Left renal pelvis (tissue), 4 donors: ENCODE measurements around the gene EIF4G3. TPM values are rescaled to one million over a fixed set of nuclear protein-coding genes. Genes with fewer than 3 reads are reported as not detected.

Experiments
- DNase-seq, 4 donors: peaks; one replicate each; pipeline ENCODE4 v3.0.0-alpha.2; 2013; ENCODE audit warnings: low read depth in 4 of 4, low spot score in 3 of 4
- polyA plus RNA-seq, 4 donors: library from polyadenylated mRNA; unstranded; fragments of 120-200 nt; gene quantifications; one replicate each; pipeline ENCODE4 v1.2.1, GENCODE V29; 2013; ENCODE audit not compliant: insufficient read length in 4 of 4

EIF4G3 gene
- polyA plus RNA-seq, 4 donors, result 57.5 to 72.9 (median 67.0) TPM

- DNase-seq, result peak in 3 of 4 donors; percentile 49 to 63 (median 51)
Observed at GRCh38 chr1:20787029-20787839, 389.5 kb downstream of the EIF4G3 start, which contains the start of gene HP1BP3. HP1BP3 (minus strand) TSS chr1:20787307; CDS start chr1:20780440, 6,867 bp downstream.

- peak; percentile 84 to 95 (median 92) for DNase-seq
Observed at GRCh38 chr1:20786253-20787028, 390.3 kb downstream of the EIF4G3 start.

- DNase-seq, result no peak
Observed at GRCh38 chr1:20785907-20786252, 390.8 kb downstream of the EIF4G3 start.

- DNase-seq, result no peak
Observed at GRCh38 chr1:20775700-20776099, 401.0 kb downstream of the EIF4G3 start.

GRCh38 chr1:20771780-20772179, 404.9 kb downstream of the EIF4G3 start:
- DNase-seq, result no peak

- no peak for DNase-seq
Observed at GRCh38 chr1:20770314-20771087, 406.2 kb downstream of the EIF4G3 start.

GRCh38 chr1:20767271-20767670, 409.4 kb downstream of the EIF4G3 start:
- no peak for DNase-seq

- no peak for DNase-seq
Observed at GRCh38 chr1:20763417-20763816, 413.3 kb downstream of the EIF4G3 start.

GRCh38 chr1:20760322-20760721, 416.4 kb downstream of the EIF4G3 start:
- DNase-seq, result no peak

Other genes with a start within 250 kb of the EIF4G3 start
- 10 to 100 TPM; 17.3 to 53.3 (median 45.1) TPM for gene ECE1, start 113.6 kb upstream of the EIF4G3 start, polyA plus RNA-seq